SK-N-SH treated with all-trans-retinoic acid at 6 μM for 48 hours (cell line): ENCODE measurements around the gene IVNS1ABP.

Experiments used
- ATAC-seq: fragments of 200-7000 bp; cut with Tn5 transposase; 3 replicates; pipeline ENCODE4 v1.9.1; 2020; ENCODE audit warnings: mild to moderate bottlenecking, moderate library complexity
- ARNTL ChIP-seq: fragments of 450-650 bp; formaldehyde crosslinking; IDR thresholded peaks from 2 replicates; pipeline ENCODE4 v1.5.0; 2020; ENCODE audit warnings: low read depth, mild to moderate bottlenecking, moderate library complexity, borderline replicate concordance
- BACH2 ChIP-seq: fragments of 250-450 bp; sonication (Bioruptor Pico); IDR thresholded peaks from 2 replicates; pipeline ENCODE4 v1.9.0; 2021; ENCODE audit warnings: mild to moderate bottlenecking, borderline replicate concordance
- CREB5 ChIP-seq: fragments of 250-450 bp; sonication (Bioruptor Pico); IDR thresholded peaks from 2 replicates; pipeline ENCODE4 v1.5.1; 2020; ENCODE audit warnings: low read depth, mild to moderate bottlenecking, moderate library complexity
- CSRNP3 ChIP-seq: fragments of 250-450 bp; sonication (Bioruptor Pico); IDR thresholded peaks from 2 replicates; pipeline ENCODE4 v1.5.1; 2021; ENCODE audit warnings: mild to moderate bottlenecking, moderate library complexity
- ESRRG ChIP-seq: fragments of 250-450 bp; sonication (Bioruptor Pico); IDR thresholded peaks from 2 replicates; pipeline ENCODE4 v1.6.1; 2021; ENCODE audit warnings: mild to moderate bottlenecking
- GLIS3 ChIP-seq: fragments of 250-450 bp; sonication (Bioruptor Pico); IDR thresholded peaks from 2 replicates; pipeline ENCODE4 v1.5.0; 2020; ENCODE audit warnings: mild to moderate bottlenecking, moderate library complexity
- ISL1 ChIP-seq: fragments of 250-450 bp; sonication (Bioruptor Pico); IDR thresholded peaks from 2 replicates; pipeline ENCODE4 v2.1.2; 2022; ENCODE audit warnings: mild to moderate bottlenecking, moderate library complexity
- OSR1 ChIP-seq: fragments of 250-450 bp; sonication (Bioruptor Pico); IDR thresholded peaks from 2 replicates; pipeline ENCODE4 v1.8.0; 2022; ENCODE audit warnings: moderate library complexity, mild to moderate bottlenecking, inconsistent platforms
- PPARA ChIP-seq: fragments of 250-450 bp; sonication (Bioruptor Pico); IDR thresholded peaks from 2 replicates; pipeline ENCODE4 v1.5.0; 2020; ENCODE audit warnings: mild to moderate bottlenecking, borderline replicate concordance
- RARB ChIP-seq: fragments of 250-450 bp; sonication (Bioruptor Pico); IDR thresholded peaks from 2 replicates; pipeline ENCODE4 v1.8.0; 2021; ENCODE audit warnings: mild to moderate bottlenecking, moderate library complexity
- TCF4 ChIP-seq: fragments of 250-450 bp; sonication (Bioruptor Pico); IDR thresholded peaks from 2 replicates; pipeline ENCODE4 v1.8.0; 2021; ENCODE audit warnings: mild to moderate bottlenecking, moderate library complexity, borderline replicate concordance
- TOX ChIP-seq: fragments of 250-450 bp; sonication (Bioruptor Pico); IDR thresholded peaks from 2 replicates; pipeline ENCODE4 v1.8.0; 2021; ENCODE audit warnings: mild to moderate bottlenecking, moderate library complexity, borderline replicate concordance
- TSHZ2 ChIP-seq: fragments of 250-450 bp; sonication (Bioruptor Pico); IDR thresholded peaks from 2 replicates; pipeline ENCODE4 v1.5.0; 2020; ENCODE audit warnings: mild to moderate bottlenecking, moderate library complexity
- ZC3H10 ChIP-seq: fragments of 250-450 bp; sonication (Bioruptor Pico); IDR thresholded peaks from 2 replicates; pipeline ENCODE4 v1.5.1; 2021; ENCODE audit warnings: mild to moderate bottlenecking, moderate library complexity
- ZNF565 ChIP-seq: fragments of 450-650 bp; formaldehyde crosslinking; conservative IDR thresholded peaks from 2 replicates; pipeline ENCODE4 v1.5.0; 2020; ENCODE audit warnings: low read depth, mild to moderate bottlenecking, moderate library complexity
- ZNF70 ChIP-seq: fragments of 450-650 bp; formaldehyde crosslinking; IDR thresholded peaks from 2 replicates; pipeline ENCODE4 v1.5.0; 2020; ENCODE audit warnings: mild to moderate bottlenecking, moderate library complexity
- ZNF8 ChIP-seq: fragments of 450-650 bp; formaldehyde crosslinking; IDR thresholded peaks from 2 replicates; pipeline ENCODE4 v1.5.0; 2020; ENCODE audit warnings: mild to moderate bottlenecking, moderate library complexity
- TF ChIP-seq, protein P1 (sequence below): fragments of 250-450 bp; sonication (Bioruptor Pico); IDR thresholded peaks from 2 replicates; pipeline ENCODE4 v1.8.0; 2021; ENCODE audit warnings: low read depth, mild to moderate bottlenecking, moderate library complexity, borderline replicate concordance

The IVNS1ABP gene

GRCh38 chr1:185295091-185295490 is 22.0 kb downstream of the IVNS1ABP start (continued):
- TF ChIP-seq TSHZ2: no peak
- TF ChIP-seq GLIS3 (CRISPR knock-in tag): no peak
- no peak for TF ChIP-seq ARNTL (CRISPR knock-in tag)
- no peak for TF ChIP-seq TCF4 (CRISPR knock-in tag)
- no peak for TF ChIP-seq ZNF70 (CRISPR knock-in tag)
- no peak for TF ChIP-seq ZC3H10 (CRISPR knock-in tag)
- TF ChIP-seq RARB (CRISPR knock-in tag): no peak
- TF ChIP-seq OSR1 (CRISPR knock-in tag): no peak
- TF ChIP-seq CSRNP3 (CRISPR knock-in tag): no peak
- no peak for TF ChIP-seq ESRRG (CRISPR knock-in tag)
- no peak for TF ChIP-seq BACH2 (CRISPR knock-in tag)

DNA sequence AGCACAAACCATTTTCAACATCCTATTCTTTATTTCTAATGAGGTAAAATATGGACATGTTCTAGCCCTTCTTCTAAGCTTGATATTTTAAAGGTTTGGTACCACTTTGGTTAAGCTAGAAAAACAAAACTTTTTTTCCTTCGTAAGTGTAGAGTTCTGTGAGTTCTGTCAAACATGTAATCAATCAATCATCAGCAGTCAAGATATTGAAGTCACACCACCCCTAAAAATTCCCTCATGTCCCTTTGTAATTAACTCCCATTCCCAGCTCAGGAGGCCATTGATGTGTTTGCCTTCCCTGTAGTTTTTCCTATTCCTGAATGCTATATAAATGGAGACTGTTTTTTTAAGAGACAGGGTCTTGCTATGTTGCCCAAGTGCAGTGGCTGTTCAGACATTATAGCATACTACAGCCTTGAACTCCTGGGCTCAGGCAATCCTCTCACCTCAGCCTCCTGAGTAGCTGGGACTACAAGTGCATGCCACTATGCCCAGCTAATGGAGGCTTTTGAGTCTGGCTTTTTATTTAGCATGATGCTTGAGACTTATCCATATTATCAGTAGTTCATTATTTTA is 23.0 kb downstream of the IVNS1ABP start:
- ATAC-seq: no peak
- TF ChIP-seq RARB (CRISPR knock-in tag) (no peak), TSHZ2 (no peak), ZNF565 (CRISPR knock-in tag) (no peak), BACH2 (CRISPR knock-in tag) (no peak), ZNF8 (CRISPR knock-in tag) (no peak), PPARA (no peak), GLIS3 (CRISPR knock-in tag) (no peak), ISL1 (CRISPR knock-in tag) (no peak), OSR1 (CRISPR knock-in tag) (no peak)
- TF ChIP-seq, protein P1, sequence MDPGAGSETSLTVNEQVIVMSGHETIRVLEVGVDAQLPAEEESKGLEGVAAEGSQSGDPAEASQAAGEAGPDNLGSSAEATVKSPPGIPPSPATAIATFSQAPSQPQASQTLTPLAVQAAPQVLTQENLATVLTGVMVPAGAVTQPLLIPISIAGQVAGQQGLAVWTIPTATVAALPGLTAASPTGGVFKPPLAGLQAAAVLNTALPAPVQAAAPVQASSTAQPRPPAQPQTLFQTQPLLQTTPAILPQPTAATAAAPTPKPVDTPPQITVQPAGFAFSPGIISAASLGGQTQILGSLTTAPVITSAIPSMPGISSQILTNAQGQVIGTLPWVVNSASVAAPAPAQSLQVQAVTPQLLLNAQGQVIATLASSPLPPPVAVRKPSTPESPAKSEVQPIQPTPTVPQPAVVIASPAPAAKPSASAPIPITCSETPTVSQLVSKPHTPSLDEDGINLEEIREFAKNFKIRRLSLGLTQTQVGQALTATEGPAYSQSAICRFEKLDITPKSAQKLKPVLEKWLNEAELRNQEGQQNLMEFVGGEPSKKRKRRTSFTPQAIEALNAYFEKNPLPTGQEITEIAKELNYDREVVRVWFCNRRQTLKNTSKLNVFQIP (CRISPR knock-in tag): no peak

DNA sequence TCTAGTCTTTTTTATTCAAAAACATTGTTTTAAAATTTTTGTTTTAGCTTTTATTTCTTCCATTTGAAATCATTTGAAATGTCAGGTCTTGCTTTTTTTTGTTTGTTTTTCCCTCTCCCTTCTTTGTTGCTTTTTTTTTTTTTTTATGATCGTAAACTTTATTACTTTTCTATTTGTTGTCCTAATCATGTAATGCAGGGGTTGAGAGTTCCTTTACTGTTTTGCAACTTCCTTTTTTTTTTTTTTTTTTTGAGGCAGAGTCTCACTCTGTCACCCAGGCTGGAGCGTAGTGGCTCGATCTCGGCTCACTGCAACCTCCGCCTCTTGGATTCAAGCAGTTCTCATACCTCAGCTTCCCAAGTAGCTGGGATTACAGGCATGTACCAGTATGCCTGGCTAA is 24.8 kb downstream of the IVNS1ABP start:
- no peak for TF ChIP-seq CREB5 (CRISPR knock-in tag)
- TF ChIP-seq ZC3H10 (CRISPR knock-in tag): no peak
- no peak for TF ChIP-seq TOX (CRISPR knock-in tag)
- TF ChIP-seq PPARA: no peak
- no peak for TF ChIP-seq ZNF8 (CRISPR knock-in tag)
- TF ChIP-seq, all 23 proteins: peak for 0
- ATAC-seq: no peak
